Measurements from ENCODE around the gene MARK2.

The MARK2 gene

GRCh38 chr11:63882555-63883242 is 43.8 kb downstream of the MARK2 start:
- peak; percentile 19; the same call in 1 of the 3 replicates for ATAC-seq
- TF ChIP-seq ZC3H10 (CRISPR knock-in tag; IDR thresholded peaks at IDR 0.05), result no peak
- TF ChIP-seq CSDC2 (CRISPR knock-in tag; IDR thresholded peaks at IDR 0.05), result no peak
- no peak for TF ChIP-seq OSR1 (CRISPR knock-in tag; IDR thresholded peaks at IDR 0.05)
- no peak for TF ChIP-seq GLIS3 (CRISPR knock-in tag; IDR thresholded peaks at IDR 0.05)
- no peak for TF ChIP-seq BACH2 (CRISPR knock-in tag; IDR thresholded peaks at IDR 0.05; ENCODE audit: borderline replicate concordance)
- TF ChIP-seq ZNF70 (CRISPR knock-in tag; IDR thresholded peaks at IDR 0.05), result no peak
- TF ChIP-seq ARNTL (CRISPR knock-in tag; IDR thresholded peaks at IDR 0.05; ENCODE audit: borderline replicate concordance, low read depth), result no peak

- TF ChIP-seq ESRRG (CRISPR knock-in tag; IDR thresholded peaks at IDR 0.05) (no peak), GLIS3 (CRISPR knock-in tag; IDR thresholded peaks at IDR 0.05) (no peak), ZFP3 (CRISPR knock-in tag; IDR thresholded peaks at IDR 0.05) (no peak), TCF4 (CRISPR knock-in tag; IDR thresholded peaks at IDR 0.05; ENCODE audit: borderline replicate concordance) (no peak), CREB5 (CRISPR knock-in tag; IDR thresholded peaks at IDR 0.05; ENCODE audit: low read depth) (no peak), TSHZ2 (CRISPR knock-in tag; IDR thresholded peaks at IDR 0.05) (no peak), ZNF565 (CRISPR knock-in tag; conservative IDR thresholded peaks at IDR 0.05; ENCODE audit: low read depth) (no peak)
- TF ChIP-seq, protein P1, sequence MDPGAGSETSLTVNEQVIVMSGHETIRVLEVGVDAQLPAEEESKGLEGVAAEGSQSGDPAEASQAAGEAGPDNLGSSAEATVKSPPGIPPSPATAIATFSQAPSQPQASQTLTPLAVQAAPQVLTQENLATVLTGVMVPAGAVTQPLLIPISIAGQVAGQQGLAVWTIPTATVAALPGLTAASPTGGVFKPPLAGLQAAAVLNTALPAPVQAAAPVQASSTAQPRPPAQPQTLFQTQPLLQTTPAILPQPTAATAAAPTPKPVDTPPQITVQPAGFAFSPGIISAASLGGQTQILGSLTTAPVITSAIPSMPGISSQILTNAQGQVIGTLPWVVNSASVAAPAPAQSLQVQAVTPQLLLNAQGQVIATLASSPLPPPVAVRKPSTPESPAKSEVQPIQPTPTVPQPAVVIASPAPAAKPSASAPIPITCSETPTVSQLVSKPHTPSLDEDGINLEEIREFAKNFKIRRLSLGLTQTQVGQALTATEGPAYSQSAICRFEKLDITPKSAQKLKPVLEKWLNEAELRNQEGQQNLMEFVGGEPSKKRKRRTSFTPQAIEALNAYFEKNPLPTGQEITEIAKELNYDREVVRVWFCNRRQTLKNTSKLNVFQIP (CRISPR knock-in tag; IDR thresholded peaks at IDR 0.05; ENCODE audit: borderline replicate concordance, low read depth), result no peak
- ATAC-seq, result no peak
These were observed 44.9 kb downstream of the MARK2 start for GRCh38 chr11:63883791-63884190.

GRCh38 chr11:63884196-63884932 is 45.5 kb downstream of the MARK2 start:
- TF ChIP-seq ARNTL (CRISPR knock-in tag; IDR thresholded peaks at IDR 0.05; ENCODE audit: borderline replicate concordance, low read depth) (no peak), ZFP3 (CRISPR knock-in tag; IDR thresholded peaks at IDR 0.05) (no peak), PPARA (CRISPR knock-in tag; IDR thresholded peaks at IDR 0.05; ENCODE audit: borderline replicate concordance) (no peak), RARB (CRISPR knock-in tag; IDR thresholded peaks at IDR 0.05) (no peak), BACH2 (CRISPR knock-in tag; IDR thresholded peaks at IDR 0.05; ENCODE audit: borderline replicate concordance) (no peak), SNAI2 (CRISPR knock-in tag; IDR thresholded peaks at IDR 0.05) (no peak), GLIS3 (CRISPR knock-in tag; IDR thresholded peaks at IDR 0.05) (no peak), CREB5 (CRISPR knock-in tag; IDR thresholded peaks at IDR 0.05; ENCODE audit: low read depth) (no peak), OSR1 (CRISPR knock-in tag; IDR thresholded peaks at IDR 0.05) (no peak), ISL1 (CRISPR knock-in tag; IDR thresholded peaks at IDR 0.05) (no peak), ESRRG (CRISPR knock-in tag; IDR thresholded peaks at IDR 0.05) (no peak)
- TF ChIP-seq, protein P1 (CRISPR knock-in tag; IDR thresholded peaks at IDR 0.05; ENCODE audit: borderline replicate concordance, low read depth), result no peak
- no peak for ATAC-seq
